HepG2 (cell line): Measurements from ENCODE around the gene FZD4. TPM values are rescaled to one million over a fixed set of nuclear protein-coding genes. Genes with fewer than 3 reads are reported as not detected.

Source experiments
- ATAC-seq: fragments of 200-7000 bp; cut with Tn5 transposase; 3 replicates; pipeline ENCODE4 v1.9.1; 2020; ENCODE audit warnings: mild to moderate bottlenecking, moderate library complexity
- BruUV-seq: library from RNA; stranded (reverse); fragments of 400-500 nt; replicated peaks from 2 replicates; lab custom pipeline; 2021; lab: Mats Ljungman, UMichigan
- CTCF ChIA-PET: fragments of 300-600 bp; formaldehyde crosslinking; extraction: SDS; loops from one replicate; lab custom pipeline; 2021; ENCODE audit warnings: low total read pairs, inconsistent platforms, low intra/inter-chr PET ratio; lab: Yijun Ruan, JAX
- POLR2A ChIA-PET: fragments of 350-600 bp; sonication (Branson Sonifier 250); formaldehyde crosslinking; loops from one replicate; lab custom pipeline; 2020; ENCODE audit warnings: antibody characterized with exemption, inconsistent platforms; lab: Yijun Ruan, JAX
- DNase-seq: peaks from one replicate; pipeline ENCODE4 v3.0.0-alpha.2; 2015; ENCODE audit warnings: low spot score
- FAIRE-seq: peaks from 3 replicates; lab custom pipeline; 2011; peaks lifted over from hg19 to GRCh38; lab: Jason Lieb, UNC
- H2AFZ ChIP-seq: one replicate; pipeline ENCODE4 v1.6.1; 2011; ENCODE audit warnings: low read length, inconsistent platforms
- H3K27ac ChIP-seq: fragments of 300-600 bp; 3 replicates; pipeline ENCODE4 v1.8.0; 2011; ENCODE audit warnings: mixed run types, mild to moderate bottlenecking, mixed read lengths, low read length, inconsistent platforms; ENCODE audit not compliant: insufficient read depth; ENCODE audit errors: extremely low read length
- H3K27me3 ChIP-seq, 2 experiments: fragments of 200-600 bp in 1 of 2; 2 replicates in 1 of 2; 3 replicates in 1 of 2; pipeline versions ENCODE4 v1.6.0 to v1.8.0; 2011; ENCODE audit warnings: low read length in 2 of 2, mild to moderate bottlenecking in 2 of 2, moderate library complexity in 2 of 2, inconsistent platforms in 1 of 2; ENCODE audit not compliant: insufficient read depth in 2 of 2, control insufficient read depth in 1 of 2
- H3K36me3 ChIP-seq, 2 experiments: fragments of 200-600 bp in 1 of 2; replicated peaks in 1 of 2; 2 replicates in 1 of 2; 3 replicates in 1 of 2; pipeline versions ENCODE4 v1.5.1 to v1.8.0; 2011; ENCODE audit warnings: low read length in 2 of 2, inconsistent platforms in 1 of 2; ENCODE audit not compliant: insufficient read depth in 2 of 2, control insufficient read depth in 1 of 2
- H3K4me1 ChIP-seq: 2 replicates; pipeline ENCODE4 v1.5.1; 2012; ENCODE audit warnings: low read length, inconsistent platforms; ENCODE audit not compliant: insufficient read depth
- H3K4me2 ChIP-seq: 2 replicates; pipeline ENCODE4 v1.6.0; 2011; ENCODE audit warnings: low read depth, low read length, inconsistent platforms
- H3K4me3 ChIP-seq, 3 experiments: fragments of 200-600 bp in 1 of 3; sonication (generic), shearing (Covaris generic) in 1 of 3; replicated peaks in 1 of 3; 2 replicates each; pipeline ENCODE4 v1.5.1; 2011 to 2016; ENCODE audit warnings: low read length in 3 of 3, inconsistent platforms in 2 of 3, low read depth in 2 of 3, mild to moderate bottlenecking in 2 of 3, control low read depth in 1 of 3, mixed read lengths in 1 of 3; ENCODE audit not compliant: insufficient read depth in 1 of 3
- H3K79me2 ChIP-seq: one replicate; pipeline ENCODE4 v1.6.1; 2011; ENCODE audit warnings: low read length, inconsistent platforms; ENCODE audit not compliant: insufficient read depth
- H3K9ac ChIP-seq: 2 replicates; pipeline ENCODE4 v1.6.0; 2011; ENCODE audit warnings: mild to moderate bottlenecking, low read depth, low read length, inconsistent platforms; ENCODE audit not compliant: insufficient read depth
- H3K9me3 ChIP-seq: 2 replicates; pipeline ENCODE4 v1.5.1; 2012; ENCODE audit warnings: mild to moderate bottlenecking, low read length
- H4K20me1 ChIP-seq: 2 replicates; pipeline ENCODE4 v1.6.0; 2011; ENCODE audit warnings: inconsistent platforms, mild to moderate bottlenecking, low read length, moderate library complexity; ENCODE audit not compliant: insufficient read depth
- CENPX ChIP-seq: sonication (generic); formaldehyde crosslinking; IDR thresholded peaks from 2 replicates; pipeline ENCODE4 v1.9.0; 2021; ENCODE audit warnings: mild to moderate bottlenecking, missing genetic modification reagents, moderate library complexity
- CERS6 ChIP-seq: sonication (generic); formaldehyde crosslinking; IDR thresholded peaks from 2 replicates; pipeline ENCODE4 v1.5.0; 2020; ENCODE audit warnings: missing genetic modification reagents
- HOXA9 ChIP-seq: sonication (generic); formaldehyde crosslinking; IDR thresholded peaks from 2 replicates; pipeline ENCODE4 v1.8.1; 2022; ENCODE audit warnings: missing genetic modification reagents, mild to moderate bottlenecking, moderate library complexity, borderline replicate concordance
- MIER2 ChIP-seq: IDR thresholded peaks from 2 replicates; pipeline ENCODE4 v1.6.1; 2016; ENCODE audit warnings: missing biosample characterization, missing genetic modification reagents
- PAWR ChIP-seq: sonication (generic); formaldehyde crosslinking; IDR thresholded peaks from 2 replicates; pipeline ENCODE4 v1.4.0; 2020; ENCODE audit warnings: missing genetic modification reagents, mild to moderate bottlenecking, borderline replicate concordance
- PHF8 ChIP-seq: sonication (generic); formaldehyde crosslinking; IDR thresholded peaks from 2 replicates; pipeline ENCODE4 v1.5.0; 2020; ENCODE audit warnings: missing genetic modification reagents
- SAP130 ChIP-seq: IDR thresholded peaks from 2 replicates; pipeline ENCODE4 v1.6.1; 2016; ENCODE audit warnings: low read depth
- TRIM24 ChIP-seq: sonication (generic); formaldehyde crosslinking; IDR thresholded peaks from 2 replicates; pipeline ENCODE4 v1.8.0; 2022; ENCODE audit warnings: mild to moderate bottlenecking, missing genetic modification reagents
- ZFP36L1 ChIP-seq: sonication (generic); formaldehyde crosslinking; IDR thresholded peaks from 2 replicates; pipeline ENCODE4 v1.8.0; 2022; ENCODE audit warnings: mild to moderate bottlenecking, missing genetic modification reagents, moderate library complexity
- ZNF10 ChIP-seq: sonication (generic); formaldehyde crosslinking; IDR thresholded peaks from 2 replicates; pipeline ENCODE4 v1.4.0; 2020; ENCODE audit warnings: mild to moderate bottlenecking, low read depth, missing genetic modification reagents, borderline replicate concordance
- ZNF543 ChIP-seq: sonication (generic); formaldehyde crosslinking; IDR thresholded peaks from 2 replicates; pipeline ENCODE4 v1.4.0; 2020; ENCODE audit warnings: mild to moderate bottlenecking, missing genetic modification reagents
- ZNF569 ChIP-seq: sonication (generic); formaldehyde crosslinking; IDR thresholded peaks from 2 replicates; pipeline ENCODE4 v1.5.0; 2020; ENCODE audit warnings: mild to moderate bottlenecking, missing genetic modification reagents, moderate library complexity, borderline replicate concordance
- ZNF788 ChIP-seq: sonication (generic); formaldehyde crosslinking; IDR thresholded peaks from 2 replicates; pipeline ENCODE4 v1.5.0; 2020; ENCODE audit warnings: mild to moderate bottlenecking, missing genetic modification reagents, borderline replicate concordance
- ZNF850 ChIP-seq: sonication (generic); formaldehyde crosslinking; conservative IDR thresholded peaks from 2 replicates; pipeline ENCODE4 v1.9.0; 2021; ENCODE audit warnings: mild to moderate bottlenecking, missing genetic modification reagents
- ZSCAN20 ChIP-seq: sonication (generic); formaldehyde crosslinking; IDR thresholded peaks from 2 replicates; pipeline ENCODE4 v1.4.0; 2020; ENCODE audit warnings: missing genetic modification reagents, mild to moderate bottlenecking, borderline replicate concordance
- WGBS: methylation state at CpG from one replicate; pipeline ENCODE4 v1.1.6; 2017; ENCODE audit warnings: low lambda C conversion rate; 5-methylcytosine and 5-hydroxymethylcytosine counted together
- in situ Hi-C: cut with HindIII; loops from 2 replicates; pipeline ENCODE4 v1.10.0; 2017; ENCODE audit warnings: low pct_unique_long_range_greater_than_20kb; ENCODE audit not compliant: extremely low pct_ligation_motif_present
- intact Hi-C: fragments of 100-400 bp; cut with micrococcal nuclease; formaldehyde crosslinking; loops from one replicate; pipeline ENCODE4 v1.10.0; 2022; ENCODE audit not compliant: unreplicated experiment
- polyA plus RNA-seq, 8 experiments: library from polyadenylated mRNA; depleted of rRNA in 3 of 8; stranded (reverse) in 7 of 8; unstranded in 1 of 8; fragments of >200 nt; fragmentation: Illumina TruSeq in 4 of 8; extraction: Trizol in 4 of 8; gene quantifications; 2 replicates each; pipeline versions ENCODE4 v1.2.1 to v1.2.3, GENCODE V29; 2011 to 2016; ENCODE audit warnings: low read depth in 4 of 8, missing spikeins in 1 of 8, mixed read lengths in 1 of 8; ENCODE audit not compliant: insufficient read depth in 1 of 8
- total RNA-seq, 5 experiments: library from RNA; depleted of rRNA; stranded (reverse); fragments of >200 nt; fragmentation: Illumina TruSeq; extraction: Trizol; gene quantifications; 2 replicates each; pipeline ENCODE4 v1.2.3, GENCODE V29; 2016; ENCODE audit warnings: low read depth in 1 of 5
- TF ChIP-seq, protein P1 (sequence below): sonication (generic); formaldehyde crosslinking; IDR thresholded peaks from 2 replicates; pipeline ENCODE4 v1.4.0; 2020; ENCODE audit warnings: missing genetic modification reagents
- TF ChIP-seq, protein P2 (sequence below): sonication (generic); formaldehyde crosslinking; IDR thresholded peaks from 2 replicates; pipeline ENCODE4 v1.5.0; 2020; ENCODE audit warnings: missing genetic modification reagents, mild to moderate bottlenecking, borderline replicate concordance
- TF ChIP-seq, protein P3 (sequence below): sonication (generic); IDR thresholded peaks from 2 replicates; pipeline ENCODE4 v1.6.1; 2016; ENCODE audit warnings: low read depth, borderline replicate concordance

Gene FZD4
- total and polyA plus RNA-seq, 2 of the 13 experiments (the other 11 are each of a cell fraction or from before 2014, with no cell fraction given), result 46.5 to 70.4 TPM

- TF ChIP-seq CENPX (CRISPR knock-in tag), result no peak
- TF ChIP-seq PAWR (CRISPR knock-in tag), result no peak
- no peak for TF ChIP-seq ZNF569 (CRISPR knock-in tag)
- no peak for TF ChIP-seq CERS6
- no peak for TF ChIP-seq HOXA9 (CRISPR knock-in tag)
- TF ChIP-seq ZNF543, result no peak
- TF ChIP-seq MIER2 (CRISPR knock-in tag), result no peak
- TF ChIP-seq, protein P1, sequence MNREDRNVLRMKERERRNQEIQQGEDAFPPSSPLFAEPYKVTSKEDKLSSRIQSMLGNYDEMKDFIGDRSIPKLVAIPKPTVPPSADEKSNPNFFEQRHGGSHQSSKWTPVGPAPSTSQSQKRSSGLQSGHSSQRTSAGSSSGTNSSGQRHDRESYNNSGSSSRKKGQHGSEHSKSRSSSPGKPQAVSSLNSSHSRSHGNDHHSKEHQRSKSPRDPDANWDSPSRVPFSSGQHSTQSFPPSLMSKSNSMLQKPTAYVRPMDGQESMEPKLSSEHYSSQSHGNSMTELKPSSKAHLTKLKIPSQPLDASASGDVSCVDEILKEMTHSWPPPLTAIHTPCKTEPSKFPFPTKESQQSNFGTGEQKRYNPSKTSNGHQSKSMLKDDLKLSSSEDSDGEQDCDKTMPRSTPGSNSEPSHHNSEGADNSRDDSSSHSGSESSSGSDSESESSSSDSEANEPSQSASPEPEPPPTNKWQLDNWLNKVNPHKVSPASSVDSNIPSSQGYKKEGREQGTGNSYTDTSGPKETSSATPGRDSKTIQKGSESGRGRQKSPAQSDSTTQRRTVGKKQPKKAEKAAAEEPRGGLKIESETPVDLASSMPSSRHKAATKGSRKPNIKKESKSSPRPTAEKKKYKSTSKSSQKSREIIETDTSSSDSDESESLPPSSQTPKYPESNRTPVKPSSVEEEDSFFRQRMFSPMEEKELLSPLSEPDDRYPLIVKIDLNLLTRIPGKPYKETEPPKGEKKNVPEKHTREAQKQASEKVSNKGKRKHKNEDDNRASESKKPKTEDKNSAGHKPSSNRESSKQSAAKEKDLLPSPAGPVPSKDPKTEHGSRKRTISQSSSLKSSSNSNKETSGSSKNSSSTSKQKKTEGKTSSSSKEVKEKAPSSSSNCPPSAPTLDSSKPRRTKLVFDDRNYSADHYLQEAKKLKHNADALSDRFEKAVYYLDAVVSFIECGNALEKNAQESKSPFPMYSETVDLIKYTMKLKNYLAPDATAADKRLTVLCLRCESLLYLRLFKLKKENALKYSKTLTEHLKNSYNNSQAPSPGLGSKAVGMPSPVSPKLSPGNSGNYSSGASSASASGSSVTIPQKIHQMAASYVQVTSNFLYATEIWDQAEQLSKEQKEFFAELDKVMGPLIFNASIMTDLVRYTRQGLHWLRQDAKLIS (CRISPR knock-in tag), result no peak
- no peak for TF ChIP-seq ZNF10 (CRISPR knock-in tag)
- no peak for TF ChIP-seq PHF8 (CRISPR knock-in tag)
- no peak for TF ChIP-seq ZSCAN20 (CRISPR knock-in tag)
- no peak for TF ChIP-seq SAP130
- TF ChIP-seq ZFP36L1 (CRISPR knock-in tag), result no peak
- TF ChIP-seq, protein P2, sequence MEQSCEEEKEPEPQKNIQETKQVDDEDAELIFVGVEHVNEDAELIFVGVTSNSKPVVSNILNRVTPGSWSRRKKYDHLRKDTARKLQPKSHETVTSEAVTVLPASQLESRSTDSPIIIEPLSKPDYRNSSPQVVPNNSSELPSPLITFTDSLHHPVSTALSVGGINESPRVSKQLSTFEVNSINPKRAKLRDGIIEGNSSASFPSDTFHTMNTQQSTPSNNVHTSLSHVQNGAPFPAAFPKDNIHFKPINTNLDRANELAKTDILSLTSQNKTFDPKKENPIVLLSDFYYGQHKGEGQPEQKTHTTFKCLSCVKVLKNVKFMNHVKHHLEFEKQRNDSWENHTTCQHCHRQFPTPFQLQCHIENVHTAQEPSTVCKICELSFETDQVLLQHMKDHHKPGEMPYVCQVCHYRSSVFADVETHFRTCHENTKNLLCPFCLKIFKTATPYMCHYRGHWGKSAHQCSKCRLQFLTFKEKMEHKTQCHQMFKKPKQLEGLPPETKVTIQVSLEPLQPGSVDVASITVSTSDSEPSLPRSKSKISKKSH (CRISPR knock-in tag), result no peak
- TF ChIP-seq TRIM24, result no peak
- TF ChIP-seq, protein P3, sequence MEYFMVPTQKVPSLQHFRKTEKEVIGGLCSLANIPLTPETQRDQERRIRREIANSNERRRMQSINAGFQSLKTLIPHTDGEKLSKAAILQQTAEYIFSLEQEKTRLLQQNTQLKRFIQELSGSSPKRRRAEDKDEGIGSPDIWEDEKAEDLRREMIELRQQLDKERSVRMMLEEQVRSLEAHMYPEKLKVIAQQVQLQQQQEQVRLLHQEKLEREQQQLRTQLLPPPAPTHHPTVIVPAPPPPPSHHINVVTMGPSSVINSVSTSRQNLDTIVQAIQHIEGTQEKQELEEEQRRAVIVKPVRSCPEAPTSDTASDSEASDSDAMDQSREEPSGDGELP, result no peak
- no peak for TF ChIP-seq ZNF788
- TF ChIP-seq ZNF850 (CRISPR knock-in tag), result no peak
- TF ChIP-seq, all 625 proteins: peak for 0
- Histone ChIP-seq H3K9ac (no peak overlapping the region), H3K36me3 (no peaks in the 10 kb centered on the region), H4K20me1 (no peaks in the 10 kb centered on the region), H3K79me2 (no peaks in the 10 kb centered on the region), H3K27me3 (peaks cover 0 to 4% of the 10 kb centered on the region in 2 experiments; a peak in 4 of 5 replicates), H3K4me1 (no peaks in the 10 kb centered on the region), H3K27ac (no peak overlapping the region), H3K4me2 (no peak overlapping the region), H3K9me3 (no peaks in the 10 kb centered on the region), H3K4me3 (no peak overlapping the region), H2AFZ (no peak overlapping the region)
- BruUV-seq, result no TSS peak
- 65% methylated on average over 3 of the region's 3 CpGs for WGBS
- DNase-seq (no peak), FAIRE-seq (no peak), ATAC-seq (no peak)
- POLR2A ChIA-PET, result no interaction called here
- intact Hi-C loops, result no loop called here
- in situ Hi-C loops, result no loop called here
- CTCF ChIA-PET, result no interaction called here
These were observed 49.9 kb downstream of the FZD4 start for GRCh38 chr11:86905252-86905651.
